ENCODE data around the gene TIPARP. TPM values are rescaled to one million over a fixed set of nuclear protein-coding genes. Genes with fewer than 3 reads are reported as not detected.
"Not testable (repeated sequence)": the region's sequence is repeated elsewhere in the genome, so short reads cannot be mapped to it uniquely, and the experiment has no call there.

TIPARP gene
- total RNA-seq, 1 donor from 2014 or later: 17.7 TPM

DNA sequence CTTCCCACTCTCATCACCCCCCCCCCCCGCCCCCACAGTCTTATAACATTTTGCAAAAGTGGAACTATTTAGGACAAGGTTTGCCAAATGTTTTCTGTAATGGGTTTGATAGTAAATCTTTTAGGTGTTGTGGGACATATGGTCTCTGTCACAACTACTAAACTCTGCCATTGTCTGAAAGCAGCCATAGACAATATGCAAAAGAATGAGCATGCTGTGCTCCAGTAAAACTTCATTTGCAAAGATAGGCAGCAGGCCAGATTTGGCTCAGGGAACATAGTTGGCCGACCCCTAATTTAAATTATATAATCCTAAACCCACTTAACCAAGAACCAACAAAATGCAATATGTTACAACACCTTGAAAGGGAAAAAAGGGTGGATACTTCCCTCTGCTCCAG, 46.4 kb downstream of the TIPARP start:
- no peaks in the 10 kb centered on the region for H3K27me3 Mint-ChIP-seq
- peaks cover 32% of the 10 kb centered on the region for H3K36me3 Mint-ChIP-seq (ENCODE audit: low read depth)
- no peak overlapping the region for H3K4me3 Mint-ChIP-seq
- H3K9me3 Mint-ChIP-seq: no peaks in the 10 kb centered on the region
- intact Hi-C loops (cut with micrococcal nuclease): loop anchor here (5.0 kb wide), 1 partner anchor 34 kb away; no protein-coding TSS in a partner anchor
- DNase-seq: no peak
- H3K27ac Mint-ChIP-seq: no peak overlapping the region
- H3K4me1 Mint-ChIP-seq: peaks cover 13% of the 10 kb centered on the region

DNA sequence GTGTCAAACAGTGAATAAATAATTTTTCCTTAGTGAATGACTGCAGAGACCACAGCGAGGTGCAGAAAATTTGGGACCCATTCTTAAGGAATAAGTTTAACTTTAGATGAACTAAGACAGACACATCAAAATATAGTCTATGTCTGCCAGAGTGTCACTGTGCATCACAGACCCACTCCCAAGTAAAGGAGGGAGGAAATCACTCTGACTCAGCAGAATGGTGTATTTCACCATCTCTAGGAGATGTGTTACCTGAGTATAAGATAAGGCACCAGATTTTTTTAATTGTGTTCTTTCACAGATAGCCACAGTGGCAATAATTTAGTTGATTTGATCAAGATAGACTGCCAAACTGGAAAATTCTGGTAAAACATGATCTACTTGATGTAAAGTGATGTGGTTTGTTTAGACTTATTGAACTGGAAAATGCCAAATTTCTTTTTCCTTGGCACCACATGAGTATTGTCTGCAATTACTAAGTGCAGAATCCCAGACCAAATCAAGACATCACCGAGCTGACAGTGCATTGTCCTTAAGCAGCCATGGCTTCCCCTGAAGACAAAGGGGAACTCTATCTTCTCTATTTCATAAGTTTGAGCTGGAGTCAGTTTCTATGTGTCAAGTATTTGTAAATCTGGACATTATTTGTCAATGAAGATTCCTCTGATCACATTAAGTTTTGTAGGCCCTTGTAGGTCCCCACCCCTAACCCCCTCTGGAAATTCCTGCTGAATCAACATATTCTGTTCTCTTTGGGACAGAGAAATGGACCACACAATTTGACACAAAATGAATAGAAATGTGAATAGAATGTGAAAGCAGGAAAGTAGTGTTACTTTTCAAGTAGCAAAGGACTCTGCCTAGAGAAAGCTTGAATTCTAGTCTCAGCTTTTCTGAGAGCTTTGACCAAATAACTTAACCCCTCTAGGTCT, 47.6 kb downstream of the TIPARP start:
- H3K4me3 Mint-ChIP-seq: no peak overlapping the region
- no peaks in the 10 kb centered on the region for H3K9me3 Mint-ChIP-seq
- DNase-seq: no peak
- intact Hi-C loops (cut with micrococcal nuclease): loop anchor here (5.0 kb wide), 1 partner anchor 35 kb away; no protein-coding TSS in a partner anchor
- no peak overlapping the region for H3K27ac Mint-ChIP-seq
- peaks cover 13% of the 10 kb centered on the region for H3K4me1 Mint-ChIP-seq
- peaks cover 27% of the 10 kb centered on the region for H3K36me3 Mint-ChIP-seq (ENCODE audit: low read depth)
- no peaks in the 10 kb centered on the region for H3K27me3 Mint-ChIP-seq

DNA sequence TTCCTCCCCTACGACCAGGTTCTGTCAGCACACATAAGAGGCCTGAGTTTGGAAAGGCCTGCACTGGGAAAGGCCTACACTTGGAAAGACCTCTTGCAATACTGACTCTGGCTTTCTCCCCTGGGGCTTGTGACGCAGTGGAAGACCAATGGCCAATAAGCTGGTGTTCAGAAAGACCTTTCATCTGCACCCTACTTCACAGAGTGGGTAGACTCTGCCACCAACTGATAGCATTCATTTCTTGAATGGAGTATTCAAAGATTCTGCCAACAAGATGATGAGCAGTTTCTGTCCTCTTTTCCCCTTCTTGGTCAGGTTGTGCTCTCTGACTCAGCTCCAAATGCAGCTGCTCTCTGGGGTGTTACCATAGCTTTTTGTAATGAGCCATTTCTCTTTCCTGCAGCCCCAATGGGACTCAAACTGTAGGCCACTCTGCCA, 48.8 kb downstream of the TIPARP start:
- no peak for DNase-seq
- no peak overlapping the region for H3K27ac Mint-ChIP-seq

DNA sequence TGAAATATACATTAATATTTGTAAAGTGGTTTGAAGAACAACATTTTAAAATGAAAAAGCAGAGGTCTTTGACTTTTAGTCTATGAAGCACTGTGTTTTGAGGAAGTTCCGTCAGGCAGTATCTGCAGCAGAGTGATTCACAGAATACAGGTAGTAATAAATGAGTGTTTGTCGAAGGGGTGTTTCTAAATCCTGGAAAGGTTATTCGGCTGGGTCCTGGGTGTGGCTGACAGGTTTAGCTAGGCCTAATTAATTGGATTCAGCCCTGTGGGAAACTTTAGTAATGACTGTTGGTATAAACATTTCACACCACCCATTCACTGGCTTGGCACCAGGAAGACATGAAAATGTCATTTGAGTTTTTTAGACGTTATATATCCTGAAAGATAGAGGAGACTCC, 51.3 kb downstream of the TIPARP start:
- Mint-ChIP-seq H3K9me3 (peaks cover 7% of the 10 kb centered on the region), H3K36me3 (ENCODE audit: low read depth) (peaks cover 28% of the 10 kb centered on the region), H3K4me3 (no peak overlapping the region), H3K4me1 (peaks cover 13% of the 10 kb centered on the region), H3K27ac (no peak overlapping the region), H3K27me3 (no peaks in the 10 kb centered on the region)
- intact Hi-C loops (cut with micrococcal nuclease): no loop called here
- no peak for DNase-seq

More for the DNA sequence above, 48.8 kb downstream of the TIPARP start:
- Mint-ChIP-seq H3K27me3 (no peaks in the 10 kb centered on the region), H3K9me3 (peaks cover 7% of the 10 kb centered on the region), H3K4me3 (no peak overlapping the region), H3K4me1 (peaks cover 13% of the 10 kb centered on the region), H3K36me3 (ENCODE audit: low read depth) (peaks cover 29% of the 10 kb centered on the region)
- intact Hi-C loops (cut with micrococcal nuclease): loop anchor here (5.0 kb wide), 1 partner anchor 36 kb away; no protein-coding TSS in a partner anchor

DNA sequence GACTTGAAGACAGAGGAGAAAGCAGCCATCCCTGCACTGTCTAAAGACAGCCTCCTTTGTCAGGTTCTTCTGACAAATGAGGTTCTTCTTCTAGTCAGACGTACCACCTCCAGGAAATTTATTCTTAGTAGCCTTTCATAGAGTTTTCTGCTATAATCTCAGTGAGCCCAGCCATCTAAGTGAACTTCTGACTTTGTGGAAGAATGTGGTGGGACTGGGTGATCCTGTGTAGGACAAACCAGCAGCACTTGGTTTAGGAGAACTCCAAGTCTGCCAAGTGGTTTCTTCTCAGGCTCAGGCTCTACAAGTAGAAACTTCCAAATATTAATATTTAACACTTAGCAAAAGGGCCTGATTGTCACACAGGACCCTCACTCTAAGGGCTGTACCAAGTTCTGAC, 52.1 kb downstream of the TIPARP start:
- no peak for DNase-seq
- H3K4me1 Mint-ChIP-seq: peaks cover 11% of the 10 kb centered on the region
- H3K36me3 Mint-ChIP-seq (ENCODE audit: low read depth): peaks cover 28% of the 10 kb centered on the region
- intact Hi-C loops (cut with micrococcal nuclease): no loop called here
- no peak overlapping the region for H3K27ac Mint-ChIP-seq
- no peaks in the 10 kb centered on the region for H3K27me3 Mint-ChIP-seq
- no peak overlapping the region for H3K4me3 Mint-ChIP-seq
- peaks cover 7% of the 10 kb centered on the region for H3K9me3 Mint-ChIP-seq

DNA sequence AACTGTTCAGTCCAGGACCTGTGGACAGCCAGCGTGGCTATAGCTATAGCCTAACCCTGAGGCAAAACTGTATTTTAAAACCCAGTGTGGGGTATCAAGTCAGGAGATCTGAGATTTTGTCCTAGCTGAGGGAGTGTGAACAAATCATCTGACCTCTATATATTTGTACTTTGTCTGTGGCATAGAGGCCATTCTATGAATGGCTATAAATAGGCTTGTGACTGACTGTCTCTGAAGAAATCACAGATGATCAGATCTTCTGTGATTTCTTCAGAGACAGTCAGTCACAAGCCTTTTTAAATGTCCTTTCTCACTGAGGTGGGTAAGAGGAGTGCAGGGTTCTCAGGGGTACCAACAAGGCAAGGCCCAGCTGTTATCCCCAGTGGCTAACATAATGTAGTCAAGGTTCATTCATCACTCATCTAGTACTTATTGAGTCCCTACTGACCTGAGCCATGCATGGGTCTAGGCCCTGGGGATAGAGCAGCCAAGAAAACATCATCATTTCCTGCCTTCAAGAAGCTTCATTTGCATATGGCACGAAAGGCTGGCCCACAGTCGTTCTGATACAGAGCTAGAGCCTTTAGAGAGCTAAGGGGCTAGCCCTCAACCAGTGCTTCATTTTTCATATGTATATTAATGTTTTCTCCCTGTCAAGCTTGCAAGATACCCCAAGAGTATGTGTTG, 53.3 kb downstream of the TIPARP start:
- Mint-ChIP-seq H3K27me3 (no peaks in the 10 kb centered on the region), H3K4me1 (peaks cover 6% of the 10 kb centered on the region), H3K4me3 (no peak overlapping the region), H3K36me3 (ENCODE audit: low read depth) (peaks cover 26% of the 10 kb centered on the region), H3K27ac (no peak overlapping the region), H3K9me3 (peaks cover 7% of the 10 kb centered on the region)
- intact Hi-C loops (cut with micrococcal nuclease): no loop called here
- DNase-seq: no peak

DNA sequence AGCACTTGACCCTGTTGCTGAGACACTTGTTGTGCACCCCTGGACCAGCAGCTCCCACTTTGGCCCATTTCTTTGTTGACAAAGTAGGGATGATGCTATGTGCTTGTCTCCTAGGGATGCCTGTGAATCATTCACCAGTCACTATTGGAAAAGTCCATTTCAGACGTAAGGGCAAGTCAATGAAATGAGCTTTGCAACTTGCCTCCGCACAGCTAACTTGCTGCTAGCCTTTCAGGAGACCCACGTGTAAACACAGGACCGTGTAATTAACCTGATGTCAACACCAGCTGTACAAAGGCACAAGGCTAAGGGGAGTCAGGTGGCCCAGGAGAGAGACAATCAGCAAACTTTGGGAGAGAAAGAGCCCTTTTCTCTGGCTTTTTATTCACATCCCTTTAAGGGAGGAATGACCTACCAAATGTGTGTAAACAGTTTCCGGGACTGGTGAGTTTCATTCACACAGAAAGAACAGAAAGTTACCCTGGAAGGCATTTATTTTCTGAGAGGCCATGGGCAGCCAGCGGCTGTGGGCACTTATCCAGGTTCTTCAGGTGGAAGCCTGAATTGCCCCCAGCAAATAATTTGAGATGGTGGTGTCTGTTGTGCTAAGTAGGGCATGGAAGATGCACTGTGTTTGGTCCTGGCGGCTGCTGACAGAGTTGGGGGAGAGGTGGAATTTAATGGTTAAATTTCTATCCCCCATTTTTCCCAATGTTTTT, 54.0 kb downstream of the TIPARP start:
- Mint-ChIP-seq H3K4me1 (peaks cover 2% of the 10 kb centered on the region), H3K27me3 (no peaks in the 10 kb centered on the region), H3K4me3 (no peak overlapping the region), H3K36me3 (ENCODE audit: low read depth) (peaks cover 18% of the 10 kb centered on the region), H3K27ac (no peak overlapping the region), H3K9me3 (peaks cover 7% of the 10 kb centered on the region)
- intact Hi-C loops (cut with micrococcal nuclease): no loop called here
- DNase-seq: no peak

DNA sequence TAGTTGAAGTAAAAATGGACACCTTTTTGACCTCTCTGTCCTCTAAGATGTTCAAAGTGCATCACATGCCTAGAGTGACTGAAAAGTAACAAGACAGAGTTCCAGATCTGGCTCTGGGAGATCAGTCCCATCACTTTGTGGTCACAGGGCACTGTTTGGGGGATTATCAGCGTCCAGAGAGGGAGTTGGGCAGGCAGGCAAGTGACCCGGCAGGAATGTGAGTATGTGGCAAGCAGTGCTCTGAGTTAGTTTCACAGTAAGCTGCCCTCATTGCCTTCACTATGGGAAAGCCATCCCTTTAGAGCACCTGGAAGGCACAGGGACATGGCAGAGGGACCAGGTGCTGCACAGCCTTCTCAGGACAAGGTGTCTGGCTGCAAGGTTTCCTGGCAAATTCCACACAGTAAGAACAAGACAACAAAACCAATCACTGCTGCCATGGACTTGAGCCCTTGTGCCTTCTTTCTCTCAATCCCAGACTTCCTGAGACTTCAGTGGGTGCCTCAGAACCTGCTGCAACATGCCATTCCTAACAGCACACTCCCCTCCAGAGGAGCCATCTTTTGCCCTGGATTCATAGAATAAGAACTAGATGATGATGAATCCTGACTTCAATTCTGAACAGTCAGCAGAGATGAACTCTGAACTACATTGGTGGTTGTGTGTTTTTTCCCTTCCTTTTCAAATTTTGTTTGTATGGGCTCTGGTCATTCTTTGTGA, 55.2 kb downstream of the TIPARP start:
- no peak for DNase-seq
- peaks cover 2% of the 10 kb centered on the region for H3K4me1 Mint-ChIP-seq
- H3K27ac Mint-ChIP-seq: no peak overlapping the region
- intact Hi-C loops (cut with micrococcal nuclease): no loop called here
- H3K9me3 Mint-ChIP-seq: peaks cover 7% of the 10 kb centered on the region
- H3K27me3 Mint-ChIP-seq: no peaks in the 10 kb centered on the region
- no peak overlapping the region for H3K4me3 Mint-ChIP-seq
- H3K36me3 Mint-ChIP-seq (ENCODE audit: low read depth): peaks cover 15% of the 10 kb centered on the region

DNA sequence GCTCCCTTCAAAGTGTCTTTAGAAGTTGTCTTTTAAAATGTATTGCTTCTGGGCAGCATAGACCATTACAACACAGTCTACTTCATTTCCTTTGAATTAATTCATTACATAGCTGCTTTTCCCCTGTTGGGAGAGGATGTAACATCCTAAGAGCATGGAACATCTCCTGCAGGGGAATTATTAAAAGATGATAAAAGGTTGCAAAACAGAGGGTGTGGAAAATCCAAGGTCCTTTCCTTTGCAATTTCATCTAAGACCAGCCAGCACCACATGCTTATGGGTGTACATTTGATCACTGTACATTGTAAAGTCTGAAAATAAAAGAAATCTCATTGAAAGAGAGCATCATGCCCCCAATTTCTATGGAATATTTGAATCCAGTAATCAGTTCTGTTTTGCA, 57.4 kb downstream of the TIPARP start:
- intact Hi-C loops (cut with micrococcal nuclease): no loop called here
- Mint-ChIP-seq H3K9me3 (peaks cover 7% of the 10 kb centered on the region), H3K27me3 (no peaks in the 10 kb centered on the region), H3K36me3 (ENCODE audit: low read depth) (peaks cover 8% of the 10 kb centered on the region), H3K4me3 (no peak overlapping the region), H3K4me1 (peaks cover 2% of the 10 kb centered on the region), H3K27ac (no peak overlapping the region)
- DNase-seq: no peak

DNA sequence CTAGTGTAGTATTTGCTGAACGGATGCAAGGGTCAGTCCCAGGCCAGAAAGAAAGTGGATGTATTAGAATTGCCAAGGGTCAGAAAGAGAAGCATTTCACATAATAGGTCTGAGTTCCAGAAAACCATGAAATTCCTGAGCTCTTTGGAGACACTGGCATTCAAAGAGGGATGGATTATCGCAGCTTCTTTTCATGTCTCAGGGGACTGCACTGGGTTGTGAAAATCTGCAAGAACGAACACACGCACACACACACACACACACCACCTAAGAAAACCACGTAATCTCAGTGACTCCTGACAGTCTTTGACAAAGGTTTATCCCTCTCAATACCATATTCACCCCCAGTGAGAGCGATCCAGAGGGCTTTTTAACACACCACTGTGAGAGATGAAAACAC, 57.9 kb downstream of the TIPARP start:
- Mint-ChIP-seq H3K4me3 (no peak overlapping the region), H3K27me3 (no peaks in the 10 kb centered on the region), H3K27ac (no peak overlapping the region), H3K4me1 (peaks cover 2% of the 10 kb centered on the region), H3K36me3 (ENCODE audit: low read depth) (peaks cover 5% of the 10 kb centered on the region), H3K9me3 (peaks cover 5% of the 10 kb centered on the region)
- no peak for DNase-seq
- intact Hi-C loops (cut with micrococcal nuclease): no loop called here

DNA sequence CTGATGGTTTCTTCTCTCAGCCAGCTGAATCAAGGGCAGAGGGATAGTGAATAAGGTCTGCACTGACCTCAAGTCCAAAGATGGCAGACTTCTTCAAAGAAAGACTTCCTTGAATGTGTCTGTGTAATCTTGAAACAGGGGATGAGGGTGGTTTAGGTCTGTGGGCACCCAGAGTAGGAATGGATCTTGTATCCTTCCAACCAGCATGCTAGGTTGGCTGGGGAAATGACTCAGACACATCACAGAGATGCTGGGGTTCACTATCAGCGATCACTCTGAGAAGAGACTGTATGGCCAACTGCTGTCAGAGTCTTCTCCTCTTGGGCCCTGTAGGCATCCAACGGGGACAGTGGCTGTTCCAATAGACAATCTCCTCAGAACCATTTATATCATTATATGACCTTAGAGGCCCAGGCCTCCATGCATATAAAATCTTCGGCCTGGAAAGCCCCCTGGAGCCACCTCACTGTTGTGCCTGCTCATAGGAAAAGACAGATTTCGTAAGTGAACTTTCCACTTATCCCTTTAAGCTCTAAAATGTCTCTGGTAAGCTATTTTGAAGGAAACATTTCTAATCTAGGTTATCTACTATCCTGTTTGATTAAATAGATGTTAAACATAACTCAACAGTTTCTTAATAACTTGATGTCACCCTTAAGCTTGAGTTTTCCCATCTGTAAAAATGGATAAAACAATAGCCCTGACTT, 58.5 kb downstream of the TIPARP start:
- Mint-ChIP-seq H3K27me3 (no peaks in the 10 kb centered on the region), H3K4me1 (peaks cover 2% of the 10 kb centered on the region), H3K4me3 (no peak overlapping the region), H3K27ac (no peak overlapping the region), H3K9me3 (peaks cover under 1% of the 10 kb centered on the region), H3K36me3 (ENCODE audit: low read depth) (peaks cover 3% of the 10 kb centered on the region)
- intact Hi-C loops (cut with micrococcal nuclease): no loop called here
- no peak for DNase-seq

DNA sequence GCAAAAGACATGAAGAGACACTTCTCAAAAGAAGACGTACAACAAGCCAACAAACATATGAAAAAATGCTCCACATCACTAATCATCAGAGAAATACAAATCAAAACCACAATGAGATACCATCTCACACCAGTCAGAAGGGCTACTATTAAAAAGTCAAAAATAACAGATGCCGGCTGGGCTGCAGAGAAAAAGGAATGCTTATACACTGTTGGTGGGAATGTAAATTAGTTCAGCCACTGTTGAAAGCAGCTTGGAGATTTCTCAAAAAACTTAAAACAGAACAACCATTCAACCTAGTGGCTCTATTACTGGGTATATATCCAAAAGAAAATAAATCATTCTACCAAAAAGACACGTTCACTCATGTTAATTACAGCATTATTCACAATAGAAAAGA, 60.3 kb downstream of the TIPARP start:
- H3K27ac Mint-ChIP-seq; H3K4me3 Mint-ChIP-seq; DNase-seq; intact Hi-C loops (cut with micrococcal nuclease); H3K36me3 Mint-ChIP-seq (ENCODE audit: low read depth); H3K9me3 Mint-ChIP-seq; H3K27me3 Mint-ChIP-seq; H3K4me1 Mint-ChIP-seq: not testable (repeated sequence)

DNA sequence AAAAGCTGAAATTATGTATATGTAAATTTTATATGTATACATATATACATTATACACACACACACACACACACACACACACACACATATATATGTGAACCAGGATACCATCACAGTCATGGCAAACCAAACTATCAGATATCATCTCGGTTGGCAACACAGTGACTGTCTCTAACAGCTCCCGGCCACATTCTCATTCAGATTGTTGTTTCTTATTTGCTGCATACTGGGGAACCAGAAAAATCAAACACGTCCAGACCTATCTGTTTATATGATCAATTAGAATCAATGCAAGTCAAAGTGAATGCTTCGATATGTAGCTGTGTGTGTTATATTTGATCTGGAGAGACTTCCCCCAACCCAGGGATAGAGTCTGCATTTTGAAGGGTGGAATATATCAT, 61.1 kb downstream of the TIPARP start:
- no peaks in the 10 kb centered on the region for H3K9me3 Mint-ChIP-seq
- no peaks in the 10 kb centered on the region for H3K27me3 Mint-ChIP-seq
- no peak overlapping the region for H3K4me3 Mint-ChIP-seq
- no peak overlapping the region for H3K27ac Mint-ChIP-seq
- no peak for DNase-seq
- H3K36me3 Mint-ChIP-seq (ENCODE audit: low read depth): peaks cover 3% of the 10 kb centered on the region
- H3K4me1 Mint-ChIP-seq: peaks cover 2% of the 10 kb centered on the region
- intact Hi-C loops (cut with micrococcal nuclease): no loop called here

Data from activated CD4-positive, alpha-beta T cell treated with anti-CD3 and anti-CD28 coated beads, Interleukin-2, amount 10 ng/mL, durations not matched to agents 24 days and 14 days (primary cell).